Activated CD4-positive, CD25-positive, alpha-beta regulatory T cell treated with anti-CD3 and anti-CD28 coated beads, Interleukin-2, amount 50 U/mL, for 72 hours (primary cell): ENCODE measurements around the gene HYDIN.
A peak's percentile ranks its signal among the peaks of the same experiment; 100 is the strongest.

Experiments used
- DNase-seq: peaks from one replicate; pipeline ENCODE4 v3.0.0; 2021

Gene HYDIN

DNA sequence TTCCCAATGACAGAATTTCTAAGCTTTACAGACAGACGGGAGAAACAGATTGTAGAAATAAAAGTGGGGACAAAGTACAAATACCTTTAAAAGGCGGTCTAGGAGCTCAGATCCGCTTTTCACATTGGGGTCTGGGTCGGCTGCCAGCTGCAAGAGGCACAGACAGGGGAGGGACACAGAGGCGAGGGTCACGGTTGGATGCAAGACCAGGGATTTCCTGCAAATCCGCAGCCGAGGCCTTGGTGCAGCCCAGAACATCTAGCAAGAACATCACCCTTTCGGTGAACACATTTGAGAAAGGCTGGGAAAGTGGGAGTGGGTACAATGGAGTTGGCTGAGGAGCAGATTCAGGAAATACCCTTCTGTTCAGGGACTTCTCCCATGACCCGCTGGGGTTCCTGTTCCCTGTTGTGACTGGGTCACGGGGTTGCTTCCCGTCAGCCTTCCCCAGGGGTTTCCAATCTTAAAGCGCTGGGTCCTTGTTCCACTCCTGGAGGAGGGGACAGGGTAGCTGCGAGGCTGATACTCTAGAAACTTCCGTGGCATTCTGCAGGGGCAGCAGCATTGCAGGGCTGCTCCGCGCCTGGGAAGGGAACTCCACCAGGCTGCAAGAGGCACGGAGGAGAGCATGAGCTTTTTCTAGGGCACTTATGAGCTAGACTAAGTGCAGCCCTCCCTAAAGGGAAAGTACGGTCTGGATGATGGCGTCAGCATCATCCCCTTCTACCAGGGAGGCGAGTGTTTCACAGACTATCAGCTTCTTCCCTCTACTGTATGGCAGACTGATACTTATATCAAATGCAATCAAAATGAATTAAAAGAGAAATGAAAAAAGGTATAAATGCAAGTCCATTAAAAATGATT lies 445.6 kb downstream of the HYDIN start:
- no peak for DNase-seq

DNA sequence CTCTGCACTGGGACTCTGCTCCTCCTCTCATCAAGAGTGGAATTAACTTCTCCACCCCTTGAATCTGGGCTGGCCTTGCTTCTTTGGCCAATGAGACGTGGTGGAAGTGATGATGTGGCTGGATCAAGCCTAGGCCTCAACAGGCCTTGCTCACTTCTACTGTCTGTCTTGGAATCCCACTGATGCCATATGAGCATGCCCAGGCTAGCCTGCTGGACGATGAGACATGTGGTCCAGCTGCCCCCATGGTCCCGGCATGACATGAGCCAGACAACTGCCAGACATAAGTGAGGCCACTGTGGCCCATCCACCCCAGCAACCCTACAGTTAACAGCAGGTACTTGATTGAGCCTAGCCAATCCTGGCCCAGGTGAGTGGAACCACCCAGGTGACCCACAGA lies 448.3 kb downstream of the HYDIN start:
- DNase-seq, result no peak

GRCh38 chr16:70781800-70782199 lies 448.7 kb downstream of the HYDIN start:
- DNase-seq, result no peak

- DNase-seq, result no peak
Observed at GRCh38 chr16:70780546-70780945, 450.0 kb downstream of the HYDIN start.

DNA sequence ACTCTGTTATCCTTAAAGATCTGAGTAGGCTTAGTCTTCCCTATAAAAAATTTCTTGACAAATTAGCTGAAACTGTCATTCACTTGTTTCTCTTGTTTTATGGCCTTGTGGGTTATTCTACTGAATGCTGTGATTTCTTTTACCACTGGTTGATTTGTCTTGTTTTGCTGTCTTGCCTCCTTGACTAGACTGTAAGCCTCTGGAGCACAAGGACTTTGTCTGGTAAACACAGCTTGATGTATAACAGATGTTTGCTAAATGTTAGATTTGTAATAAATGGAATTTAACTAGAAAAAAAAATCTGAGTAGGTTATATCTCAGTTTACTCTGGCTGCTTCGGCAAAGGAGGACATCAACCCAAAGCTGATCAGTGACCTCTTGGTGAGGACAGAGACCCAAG lies 451.2 kb downstream of the HYDIN start:
- DNase-seq, result no peak

DNA sequence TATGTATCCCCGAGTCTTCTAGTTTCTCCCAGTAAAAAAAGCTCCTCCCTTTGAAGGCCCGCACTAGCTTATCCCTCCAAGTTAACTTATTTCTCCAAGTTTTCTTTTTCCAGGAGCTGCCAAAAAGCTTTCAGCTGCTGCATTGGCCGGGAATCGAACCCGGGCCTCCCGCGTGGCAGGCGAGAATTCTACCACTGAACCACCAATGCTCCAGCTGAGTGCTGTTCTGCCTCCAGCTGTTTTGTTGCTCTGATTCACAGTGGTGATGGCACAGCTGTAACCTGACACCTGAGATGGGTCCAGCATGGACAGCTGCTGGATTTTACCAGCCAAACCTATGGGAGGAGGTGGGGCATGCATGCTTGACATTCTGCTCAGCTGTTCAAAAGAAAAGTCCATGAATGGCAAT lies 451.6 kb downstream of the HYDIN start:
- no peak for DNase-seq

- no peak for DNase-seq
Observed at GRCh38 chr16:70777973-70778406, 452.5 kb downstream of the HYDIN start.

DNA sequence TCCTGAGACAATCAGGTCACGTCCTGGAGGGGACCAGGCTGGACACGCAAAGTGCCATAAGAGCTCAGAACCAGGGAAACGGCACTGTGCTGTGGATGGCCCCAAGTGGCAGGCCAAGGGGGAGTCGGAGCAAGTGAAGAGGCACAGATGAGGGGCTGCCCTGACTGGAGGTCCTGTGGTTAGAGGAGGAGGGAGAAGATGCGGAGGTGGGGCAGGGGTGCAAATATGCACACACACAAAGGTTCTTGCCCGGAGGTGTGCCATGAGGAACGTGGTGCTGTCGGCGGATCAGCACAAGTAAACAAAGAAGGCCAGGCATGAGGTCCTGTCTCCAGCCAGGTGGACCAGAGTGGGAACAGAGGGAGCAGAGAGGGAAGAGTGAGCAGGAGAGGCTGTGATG lies 453.0 kb downstream of the HYDIN start:
- DNase-seq, result no peak

DNA sequence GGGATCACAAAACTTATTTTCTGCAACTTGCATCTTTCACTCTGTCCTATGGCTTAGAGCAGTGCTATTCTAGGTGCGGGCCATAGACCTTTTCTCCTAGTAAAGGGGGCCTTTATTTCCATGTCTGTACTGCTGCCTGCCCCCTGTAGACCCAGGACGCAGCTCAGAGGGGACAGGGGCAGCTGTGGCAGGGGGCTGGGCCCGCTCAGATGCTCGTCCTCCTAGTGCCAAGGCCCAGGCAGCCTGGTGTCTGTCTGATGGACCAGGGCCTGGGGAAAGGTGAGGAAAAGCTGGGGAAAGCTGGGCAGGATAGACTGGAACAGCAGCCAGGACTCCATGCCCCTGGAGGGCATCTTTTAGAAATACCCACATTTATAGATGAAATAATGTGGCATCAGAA lies 455.1 kb downstream of the HYDIN start:
- no peak for DNase-seq

DNA sequence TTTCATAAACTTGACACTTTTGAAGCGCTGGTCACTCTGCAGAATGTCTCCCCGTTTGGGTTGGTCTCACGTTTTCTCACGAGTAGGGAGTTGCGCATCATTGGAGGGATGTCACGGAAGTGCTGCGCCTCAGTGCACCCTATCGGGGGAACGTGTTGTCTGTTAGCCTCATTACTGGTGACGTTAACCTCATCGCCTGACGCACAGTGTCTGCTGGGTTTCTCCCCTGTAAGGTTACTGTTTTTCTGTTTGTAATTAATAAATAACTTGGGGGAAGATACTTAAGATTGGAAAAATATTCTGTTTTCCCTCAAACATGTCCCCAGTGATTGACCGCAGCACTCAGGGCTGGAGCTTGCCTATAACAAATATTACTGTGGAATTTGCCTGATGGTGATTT lies 456.3 kb downstream of the HYDIN start:
- no peak for DNase-seq

DNA sequence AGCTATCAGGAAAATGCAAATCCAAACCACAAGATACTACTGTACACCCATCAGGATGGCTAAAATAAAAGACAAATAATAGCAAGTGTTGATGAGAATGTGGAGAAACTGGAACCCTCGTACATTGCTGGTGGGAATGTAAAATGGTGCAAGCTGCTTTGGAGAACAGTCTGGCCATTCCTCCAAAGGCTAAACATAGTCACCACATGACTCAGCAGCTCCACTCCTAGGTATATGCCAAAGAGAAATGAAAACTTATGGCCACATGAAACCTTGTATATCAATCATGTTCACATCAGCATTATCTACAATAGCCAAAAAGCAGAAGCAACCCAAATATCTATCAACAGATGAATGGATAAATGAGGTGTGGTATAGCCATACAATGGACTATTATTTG lies 458.0 kb downstream of the HYDIN start:
- no peak for DNase-seq

- peak; percentile 70 for DNase-seq
Observed at GRCh38 chr16:70770626-70771552, 459.6 kb downstream of the HYDIN start.

DNA sequence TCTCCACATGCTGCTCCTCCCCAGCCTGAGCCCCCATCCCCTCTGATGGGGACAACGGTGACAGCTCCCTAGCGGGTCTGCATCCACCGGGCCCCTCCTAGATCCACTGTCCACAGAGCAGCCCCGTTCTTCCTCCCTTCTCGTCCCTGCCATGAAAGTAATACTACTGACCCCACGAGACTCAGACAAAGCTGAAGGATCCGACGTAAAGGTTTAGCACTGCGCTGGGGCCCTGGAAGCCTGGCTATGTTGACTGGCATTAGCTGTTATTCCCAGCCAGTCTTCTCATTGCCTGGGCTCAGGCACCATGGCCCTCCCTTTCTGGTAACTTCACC lies 460.3 kb downstream of the HYDIN start:
- DNase-seq, result no peak

GRCh38 chr16:70769761-70770160 lies 460.8 kb downstream of the HYDIN start:
- no peak for DNase-seq

DNA sequence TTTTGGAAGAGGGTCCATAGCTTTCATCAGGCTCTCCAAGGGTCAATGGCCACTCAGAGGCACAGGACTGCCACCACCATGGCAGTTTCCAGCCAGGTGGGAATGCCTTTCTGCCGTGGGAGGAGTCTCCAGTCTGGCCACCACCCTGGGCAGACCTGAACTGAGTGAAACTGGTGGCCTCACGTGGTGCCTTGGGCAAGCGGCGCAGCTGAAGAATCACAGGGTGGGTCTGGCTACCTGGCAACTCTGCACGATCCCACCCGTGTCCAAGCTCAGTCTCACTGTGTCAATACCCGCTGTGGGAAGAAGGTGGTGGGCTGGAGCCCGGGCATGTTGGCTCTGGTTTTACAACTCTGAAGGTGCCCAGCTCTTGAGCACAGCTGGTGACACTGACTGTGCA lies 461.4 kb downstream of the HYDIN start:
- DNase-seq, result no peak

DNA sequence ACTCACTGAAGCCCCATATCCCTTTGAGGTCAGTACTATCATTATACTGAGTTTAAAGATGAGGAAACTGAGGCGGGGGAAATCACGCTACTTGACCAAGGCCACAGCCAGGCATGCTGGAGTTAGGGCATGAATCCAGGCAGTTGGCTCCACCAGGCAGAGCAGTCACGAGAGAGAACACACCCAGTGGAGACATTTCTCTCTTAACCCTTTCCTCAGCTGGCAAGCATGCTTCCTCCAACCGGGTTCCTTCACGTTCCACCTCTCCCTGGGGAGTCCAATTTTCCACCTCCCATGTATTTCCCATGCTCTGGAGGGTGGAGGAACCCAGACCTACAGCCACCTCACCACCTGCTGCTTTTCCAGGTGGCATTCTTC lies 462.3 kb downstream of the HYDIN start:
- no peak for DNase-seq

DNA sequence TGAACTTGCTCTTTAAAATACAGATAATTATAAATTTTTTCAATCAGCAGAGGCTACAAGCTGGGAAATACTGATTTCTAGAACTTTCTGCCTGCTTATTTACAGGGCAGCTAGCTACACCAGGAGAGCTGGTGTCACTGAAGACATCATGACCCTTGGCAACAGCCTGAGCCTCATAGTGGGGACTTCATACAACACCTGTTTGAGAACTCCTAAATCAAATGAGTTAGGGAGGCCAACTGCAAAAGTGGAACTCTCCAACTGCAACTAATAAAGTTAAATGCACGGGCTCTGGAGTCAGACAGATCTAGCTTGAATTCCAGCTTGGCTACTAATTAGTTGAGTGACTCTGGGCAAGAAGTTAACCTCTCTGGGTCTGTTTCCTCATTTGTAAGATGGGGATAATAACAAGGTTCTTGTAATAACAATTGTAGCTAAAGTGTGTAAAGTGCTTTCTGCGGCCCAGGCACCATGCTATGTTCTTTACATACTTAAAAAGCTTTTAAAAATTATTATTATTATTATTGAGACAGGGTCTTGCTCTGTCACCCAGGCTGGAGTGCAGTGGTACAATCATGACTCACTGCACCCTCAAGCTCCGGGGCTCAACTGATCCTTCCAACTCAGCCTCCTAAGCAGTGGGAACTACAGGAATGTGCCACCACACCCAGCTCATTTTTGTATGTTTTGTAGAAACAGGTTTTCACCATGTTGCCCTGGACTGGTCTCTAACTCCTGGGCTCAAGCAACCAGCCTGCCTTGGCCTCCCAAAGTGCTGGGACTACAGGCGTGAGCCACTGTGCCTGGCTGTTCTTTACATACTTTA lies 462.9 kb downstream of the HYDIN start:
- DNase-seq, result no peak

- DNase-seq, result no peak
Observed at GRCh38 chr16:70766658-70767057, 463.9 kb downstream of the HYDIN start.

GRCh38 chr16:70766176-70766575 lies 464.3 kb downstream of the HYDIN start:
- no peak for DNase-seq

DNA sequence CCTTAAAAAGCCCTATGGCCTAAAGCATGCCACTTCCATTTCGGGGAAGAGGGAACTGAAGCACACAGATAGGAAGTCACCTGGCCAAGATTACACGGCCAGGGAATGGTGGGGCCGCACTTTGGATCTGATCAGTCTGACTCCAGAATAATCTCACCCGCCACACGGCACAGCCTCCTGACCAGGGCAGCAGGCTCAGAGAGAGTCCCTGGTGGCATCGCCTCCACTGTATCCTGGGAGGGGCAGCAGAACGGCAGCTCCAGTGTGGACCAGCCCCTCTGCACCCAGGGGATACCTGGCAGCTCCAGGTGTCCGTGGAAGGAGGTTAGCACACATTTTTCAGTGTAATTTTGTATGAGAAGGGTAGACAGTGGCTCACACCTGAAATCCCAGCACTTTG lies 465.0 kb downstream of the HYDIN start:
- DNase-seq, result no peak

DNA sequence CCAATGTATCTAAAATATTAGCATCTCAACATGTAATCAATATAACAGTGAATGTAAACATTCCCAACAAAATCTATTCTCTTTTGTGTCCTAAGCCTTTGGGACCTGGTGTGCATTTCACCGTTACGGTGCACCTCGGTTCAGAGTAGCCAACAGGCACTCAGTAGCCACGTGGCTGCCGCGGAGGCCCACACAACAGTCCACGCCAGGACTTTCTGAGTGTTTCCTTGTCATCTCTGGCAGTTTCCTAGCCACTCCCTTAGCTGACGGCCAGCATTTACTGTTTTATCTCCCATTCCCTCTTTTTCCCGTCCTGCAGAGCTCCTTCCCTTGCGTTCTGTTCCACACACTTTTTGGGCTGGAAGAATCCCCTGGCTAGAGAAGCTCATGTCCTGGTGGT lies 465.9 kb downstream of the HYDIN start:
- DNase-seq, result no peak

DNA sequence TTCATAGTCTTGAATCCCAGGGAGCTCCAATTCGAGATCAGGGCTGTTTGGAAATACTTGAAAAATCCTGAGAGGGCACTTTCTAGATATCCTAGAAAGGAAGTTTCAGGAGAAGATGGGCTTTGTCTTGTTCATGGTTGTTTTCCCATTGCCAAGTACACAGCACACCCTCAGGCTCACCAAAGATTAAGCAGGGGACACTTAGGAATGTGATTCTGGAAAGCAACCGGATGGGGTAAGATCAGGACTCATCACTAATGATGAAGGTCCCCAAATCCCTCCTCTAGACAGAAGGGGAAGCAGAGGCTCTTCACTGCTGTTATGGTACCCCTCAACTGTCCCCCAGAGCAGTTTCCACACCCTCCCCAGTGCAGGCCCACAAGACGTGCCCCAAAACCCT lies 470.3 kb downstream of the HYDIN start:
- no peak for DNase-seq

DNA sequence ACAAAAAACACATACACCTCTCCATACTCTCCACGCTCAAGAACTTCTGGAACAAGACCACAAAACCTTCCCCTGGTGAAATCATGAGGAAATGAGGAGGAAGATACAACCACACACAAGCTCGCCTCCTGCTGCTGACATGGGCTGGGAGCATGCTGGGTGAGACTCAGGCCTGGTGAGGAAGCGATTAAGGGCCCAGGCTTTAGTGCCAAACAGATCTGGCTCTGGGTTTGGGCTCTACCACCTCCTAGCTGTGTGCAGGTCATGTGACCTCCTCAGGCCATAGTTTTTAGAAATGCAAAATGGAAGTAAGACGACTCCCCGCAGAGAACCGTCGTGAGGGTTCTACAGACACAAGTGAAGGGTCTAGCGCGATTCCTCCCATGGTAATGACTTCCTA lies 470.9 kb downstream of the HYDIN start:
- no peak for DNase-seq
